ENCODE data around the gene CSH1. TPM values are rescaled to one million over a fixed set of nuclear protein-coding genes. Genes with fewer than 3 reads are reported as not detected.
A peak's percentile ranks its signal among the peaks of the same experiment; 100 is the strongest.
"Not testable (repeated sequence)": the region's sequence is repeated elsewhere in the genome, so short reads cannot be mapped to it uniquely, and the experiment has no call there.

Gene CSH1
- total and polyA plus RNA-seq, 11 donors, result not detected

DNA sequence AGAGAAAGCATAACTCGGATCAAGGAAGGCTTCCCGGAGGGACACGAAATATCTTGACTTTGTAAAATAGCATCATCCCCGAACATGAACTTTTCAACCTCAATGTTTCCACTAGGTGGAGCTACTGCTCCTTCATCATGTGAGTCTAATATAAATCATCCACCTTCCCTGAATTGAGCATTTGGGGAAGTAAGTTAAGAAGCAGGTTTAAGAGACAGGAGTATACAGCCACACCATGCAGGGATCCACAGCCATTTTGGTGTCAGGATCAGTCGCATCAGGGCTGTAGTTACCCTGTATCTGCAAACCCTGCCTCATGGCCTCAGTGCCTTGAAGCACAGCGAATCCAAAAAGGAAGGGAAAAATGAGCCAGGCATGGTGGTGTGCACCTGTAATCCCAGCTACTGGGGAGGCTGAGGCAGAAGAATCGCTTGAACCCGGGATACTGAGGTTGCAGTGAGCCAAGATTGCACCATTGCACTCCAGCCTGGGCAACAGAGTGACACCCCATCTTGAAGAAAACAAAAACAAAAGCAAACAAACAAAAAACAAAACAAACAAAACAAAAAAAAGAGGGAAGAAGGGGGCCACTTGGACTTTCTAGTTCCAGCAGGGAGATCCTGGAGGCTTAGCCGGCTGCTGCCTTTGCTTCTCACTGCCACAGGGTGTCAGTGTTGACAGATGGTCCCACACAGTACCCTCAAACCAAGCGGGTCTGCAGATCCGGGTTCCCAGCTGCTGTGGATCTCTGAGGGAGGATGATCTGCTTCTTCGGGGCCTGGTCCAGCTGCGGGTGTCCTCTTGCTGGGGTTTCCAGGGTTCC is 7.1 kb downstream of the CSH1 start:
- DNase-seq; H3K36me3 ChIP-seq; H3K9me3 ChIP-seq; H3K4me1 ChIP-seq; H3K4me3 ChIP-seq; intact Hi-C loops (cut with DNase I); H3K27me3 ChIP-seq; H3K27ac ChIP-seq: not testable (repeated sequence)
- WGBS, 4 donors, result 29 to 36% (median 32%) methylated on average over 13 of the region's 13 CpGs
- peak in 3 of 4 donors; percentile 71 to 75 (median 74) for ATAC-seq
- TF ChIP-seq, protein P1, sequence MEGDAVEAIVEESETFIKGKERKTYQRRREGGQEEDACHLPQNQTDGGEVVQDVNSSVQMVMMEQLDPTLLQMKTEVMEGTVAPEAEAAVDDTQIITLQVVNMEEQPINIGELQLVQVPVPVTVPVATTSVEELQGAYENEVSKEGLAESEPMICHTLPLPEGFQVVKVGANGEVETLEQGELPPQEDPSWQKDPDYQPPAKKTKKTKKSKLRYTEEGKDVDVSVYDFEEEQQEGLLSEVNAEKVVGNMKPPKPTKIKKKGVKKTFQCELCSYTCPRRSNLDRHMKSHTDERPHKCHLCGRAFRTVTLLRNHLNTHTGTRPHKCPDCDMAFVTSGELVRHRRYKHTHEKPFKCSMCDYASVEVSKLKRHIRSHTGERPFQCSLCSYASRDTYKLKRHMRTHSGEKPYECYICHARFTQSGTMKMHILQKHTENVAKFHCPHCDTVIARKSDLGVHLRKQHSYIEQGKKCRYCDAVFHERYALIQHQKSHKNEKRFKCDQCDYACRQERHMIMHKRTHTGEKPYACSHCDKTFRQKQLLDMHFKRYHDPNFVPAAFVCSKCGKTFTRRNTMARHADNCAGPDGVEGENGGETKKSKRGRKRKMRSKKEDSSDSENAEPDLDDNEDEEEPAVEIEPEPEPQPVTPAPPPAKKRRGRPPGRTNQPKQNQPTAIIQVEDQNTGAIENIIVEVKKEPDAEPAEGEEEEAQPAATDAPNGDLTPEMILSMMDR (IDR thresholded peaks at IDR 0.05), result peak in 11 of 12 donors; percentile 30 to 60 (median 43)

DNA sequence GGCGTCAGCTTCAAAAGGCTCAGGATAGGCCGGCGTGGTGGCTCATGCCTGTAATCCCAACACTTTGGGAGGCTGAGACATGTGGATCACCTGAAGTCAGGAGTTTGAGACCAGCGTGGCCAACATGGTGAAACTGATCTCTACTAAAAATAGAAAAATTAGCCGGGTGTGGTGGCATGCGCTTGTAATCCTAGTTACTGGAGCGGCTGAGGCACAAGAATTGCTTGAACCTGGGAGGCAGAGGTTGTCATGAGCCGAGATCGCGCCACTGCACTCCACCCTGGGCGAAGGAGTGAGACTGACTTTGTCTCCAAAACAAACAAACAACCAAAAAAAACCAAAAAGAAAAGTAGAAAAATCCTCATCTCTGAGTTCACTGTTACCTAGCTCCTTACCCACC is 11.3 kb downstream of the CSH1 start:
- WGBS, 4 donors, result 79 to 89% (median 85%) methylated on average over 8 to 11 of the region's 11 CpGs
- ATAC-seq; H3K27me3 ChIP-seq; H3K27ac ChIP-seq; H3K4me3 ChIP-seq; H3K9me3 ChIP-seq; H3K36me3 ChIP-seq; H3K4me1 ChIP-seq; intact Hi-C loops (cut with DNase I); DNase-seq: not testable (repeated sequence)

DNA sequence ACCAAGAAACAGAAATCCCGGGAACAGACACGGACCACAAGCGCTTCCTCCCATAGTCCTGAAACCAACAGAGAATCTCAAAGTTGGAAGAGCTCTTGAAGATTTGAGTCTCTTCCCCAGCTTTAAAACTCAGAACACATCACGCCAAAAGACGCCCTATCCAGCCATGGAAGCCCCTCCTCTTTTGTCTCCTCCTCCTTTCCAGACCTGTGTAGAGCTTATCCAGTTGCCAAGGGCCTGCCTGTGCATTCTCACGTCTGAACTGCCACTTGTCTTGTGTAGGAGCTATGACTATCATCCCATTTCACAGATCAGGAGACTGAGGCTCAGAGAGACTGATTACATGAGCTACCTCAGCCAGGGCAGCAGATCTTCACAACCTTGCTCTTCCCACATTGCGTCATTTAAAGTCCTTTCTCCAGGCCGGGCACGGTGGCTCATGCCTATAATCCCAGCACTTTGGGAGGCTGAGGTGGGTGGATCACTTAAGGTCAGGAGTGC is 13.7 kb downstream of the CSH1 start:
- H3K27ac ChIP-seq; ATAC-seq; H3K36me3 ChIP-seq; H3K4me1 ChIP-seq; H3K27me3 ChIP-seq; H3K9me3 ChIP-seq; DNase-seq; intact Hi-C loops (cut with DNase I); H3K4me3 ChIP-seq: not testable (repeated sequence)
- 72 to 81% (median 76%) methylated on average over 9 of the region's 9 CpGs for WGBS, 4 donors

DNA sequence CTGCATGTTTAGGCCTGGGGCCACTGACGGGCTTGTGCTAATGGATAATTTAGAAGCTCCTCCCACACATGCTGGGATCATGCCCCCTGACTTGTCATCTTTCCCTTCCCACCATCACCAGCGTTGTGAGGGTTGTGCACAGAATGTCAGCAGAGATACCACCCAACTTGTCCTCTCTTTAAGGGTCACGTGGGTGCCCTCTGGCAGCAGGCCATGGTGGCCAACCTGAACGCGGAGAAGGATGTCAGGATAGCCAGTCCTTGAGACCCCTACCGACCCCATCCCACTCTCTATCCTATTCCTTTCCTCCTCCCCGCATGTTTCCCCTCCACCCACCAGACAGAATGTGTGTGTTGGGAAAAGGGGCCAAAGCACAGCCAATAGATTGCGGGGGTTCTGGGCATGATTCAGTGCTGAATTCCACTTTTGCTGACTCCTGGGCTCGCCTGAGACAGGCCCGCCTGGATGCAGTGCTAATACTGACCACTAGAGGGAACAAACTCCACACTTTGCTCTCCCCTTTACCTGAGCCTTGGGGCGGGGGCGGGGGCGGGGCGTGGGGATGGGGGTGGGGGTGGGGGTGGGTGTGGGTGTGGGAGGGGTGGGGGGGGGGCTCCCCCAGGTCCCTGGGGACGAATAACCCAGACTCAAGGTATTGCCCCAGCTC is 14.3 kb downstream of the CSH1 start, which contains the start of gene GH2:
GH2 (minus strand) TSS at position 10 of the 667 bp plus-strand sequence. CDS start 143 bp downstream, outside the sequence.
- Histone ChIP-seq H3K27me3 (no peaks in the 10 kb centered on the region), H3K9me3 (no peaks in the 10 kb centered on the region)

More for the DNA sequence above, 14.3 kb downstream of the CSH1 start, which contains the start of gene GH2:
- Histone ChIP-seq H3K36me3 (no peaks in the 10 kb centered on the region), H3K27ac (no peak within 1 kb of the TSS), H3K4me3 (no peak within 1 kb of the TSS), H3K4me1 (no peaks in the 10 kb centered on the region)
- 33 to 55% (median 36%) methylated on average over 9 to 15 of the region's 15 CpGs for WGBS, 4 donors
- TF ChIP-seq, protein P1 (IDR thresholded peaks at IDR 0.05), result peak; percentile 28 to 57 (median 44)
- TF ChIP-seq POLR2A (IDR thresholded peaks at IDR 0.05), result no peak
- ATAC-seq (peak in 3 of 4 donors; percentile 56 to 78 (median 63)), DNase-seq (peak in 2 of 5 donors; percentile 24 to 34)
- intact Hi-C loops (cut with DNase I), result no loop called here
